BLaER1 (cell line): ENCODE measurements around the gene FUS.

Experiments used
- H3K27ac ChIP-seq: shearing (Covaris generic); formaldehyde crosslinking; 2 replicates; pipeline ENCODE4 v1.8.1; 2022
- H3K27me3 ChIP-seq: shearing (Covaris generic); formaldehyde crosslinking; 2 replicates; pipeline ENCODE4 v1.8.1; 2022
- H3K36me3 ChIP-seq: shearing (Covaris generic); formaldehyde crosslinking; 2 replicates; pipeline ENCODE4 v1.8.1; 2022
- H3K4me1 ChIP-seq: shearing (Covaris generic); formaldehyde crosslinking; 2 replicates; pipeline ENCODE4 v1.8.1; 2022
- H3K4me2 ChIP-seq: shearing (Covaris generic); formaldehyde crosslinking; 2 replicates; pipeline ENCODE4 v1.8.1; 2022
- H3K4me3 ChIP-seq: shearing (Covaris generic); formaldehyde crosslinking; 2 replicates; pipeline ENCODE4 v1.8.1; 2022
- H3K9ac ChIP-seq: shearing (Covaris generic); formaldehyde crosslinking; 2 replicates; pipeline ENCODE4 v1.8.1; 2022
- H3K9me3 ChIP-seq: shearing (Covaris generic); formaldehyde crosslinking; 2 replicates; pipeline ENCODE4 v1.8.1; 2022
- H4K20me1 ChIP-seq: shearing (Covaris generic); formaldehyde crosslinking; 2 replicates; pipeline ENCODE4 v1.8.1; 2022
- Cebpa-rat ChIP-seq: shearing (Covaris generic); IDR thresholded peaks from 2 replicates; pipeline ENCODE4 v1.8.1; 2022

FUS gene

GRCh38 chr16:31201582-31202413 is 21.9 kb downstream of the FUS start:
- H3K9me3 ChIP-seq: no peaks in the 10 kb centered on the region
- no peak for TF ChIP-seq Cebpa-rat
- peaks cover 49% of the 10 kb centered on the region for H4K20me1 ChIP-seq
- H3K36me3 ChIP-seq: peaks cover 35% of the 10 kb centered on the region
- H3K27me3 ChIP-seq: no peaks in the 10 kb centered on the region
- H3K4me1 ChIP-seq: peaks cover 70% of the 10 kb centered on the region
- peak overlapping the region; percentile 98 for H3K4me2 ChIP-seq
- H3K4me3 ChIP-seq: peak overlapping the region; percentile 92
- peak overlapping the region; percentile 89 for H3K27ac ChIP-seq
- peak overlapping the region; percentile 87 for H3K9ac ChIP-seq

GRCh38 chr16:31202414-31203375 is 22.8 kb downstream of the FUS start, which contains the start of gene PYCARD:
Gene PYCARD, minus strand, starts transcription at chr16:31202760. Its CDS starts 70 bp downstream, at chr16:31202690.
- peaks cover 40% of the 10 kb centered on the region for H4K20me1 ChIP-seq
- no peaks in the 10 kb centered on the region for H3K27me3 ChIP-seq
- peaks cover 27% of the 10 kb centered on the region for H3K36me3 ChIP-seq
- no peaks in the 10 kb centered on the region for H3K9me3 ChIP-seq
- H3K9ac ChIP-seq: peak within 1 kb of the TSS; percentile 87
- TF ChIP-seq Cebpa-rat: no peak
- peak within 1 kb of the TSS; percentile 92 for H3K4me3 ChIP-seq
- peak within 1 kb of the TSS; percentile 98 for H3K4me2 ChIP-seq
- H3K4me1 ChIP-seq: peaks cover 72% of the 10 kb centered on the region
- H3K27ac ChIP-seq: peak within 1 kb of the TSS; percentile 89

DNA sequence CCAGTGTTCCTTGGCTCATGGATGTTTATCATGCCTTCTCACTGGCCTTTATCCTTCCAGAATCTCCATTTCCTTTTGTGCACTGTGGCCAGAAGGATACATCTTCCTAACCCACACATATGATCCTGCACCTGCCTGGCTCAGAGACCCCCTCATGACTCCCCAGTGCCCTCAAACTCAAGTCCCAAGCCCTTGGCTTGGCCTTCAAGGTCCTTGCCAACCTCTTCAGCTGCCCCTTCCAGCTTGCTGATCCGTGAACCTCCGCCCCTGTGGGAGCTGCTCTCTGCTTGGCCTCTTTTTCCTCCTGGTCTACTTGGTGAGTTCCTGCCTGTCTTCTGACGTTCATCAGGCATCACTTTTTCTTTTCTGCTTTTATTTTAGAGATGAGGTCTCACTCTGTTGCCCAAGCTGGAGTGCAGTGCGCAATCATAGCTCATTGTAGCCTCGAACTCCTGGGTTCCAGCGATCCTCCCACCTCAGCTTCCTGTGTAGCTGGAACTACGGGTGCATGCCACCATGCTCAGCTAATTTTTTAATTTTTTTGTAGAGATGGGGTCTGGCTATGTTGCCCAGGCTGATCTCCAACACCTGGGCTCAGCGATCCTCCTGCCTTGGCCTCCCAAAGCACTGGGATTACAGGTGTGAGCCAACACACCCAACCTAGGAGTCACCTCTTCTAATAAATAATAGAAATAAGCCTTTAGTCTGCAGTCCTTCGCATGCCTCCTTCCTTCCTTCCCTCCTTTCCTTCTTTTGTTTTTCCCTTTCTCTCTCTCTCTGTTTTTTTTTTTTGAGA is 25.1 kb downstream of the FUS start:
- H3K36me3 ChIP-seq: peaks cover 3% of the 10 kb centered on the region; the same call in 1 of the 2 replicates
- H3K4me2 ChIP-seq: 0 out of 2 replicates have a peak overlapping the region, but pooled peaks have one; percentile 98
- H4K20me1 ChIP-seq: peaks cover 16% of the 10 kb centered on the region
- no peaks in the 10 kb centered on the region for H3K27me3 ChIP-seq
- no peak overlapping the region for H3K4me3 ChIP-seq
- H3K4me1 ChIP-seq: peaks cover 58% of the 10 kb centered on the region
- no peak overlapping the region for H3K9ac ChIP-seq
- no peak overlapping the region for H3K27ac ChIP-seq
- no peaks in the 10 kb centered on the region for H3K9me3 ChIP-seq
- TF ChIP-seq Cebpa-rat: no peak

DNA sequence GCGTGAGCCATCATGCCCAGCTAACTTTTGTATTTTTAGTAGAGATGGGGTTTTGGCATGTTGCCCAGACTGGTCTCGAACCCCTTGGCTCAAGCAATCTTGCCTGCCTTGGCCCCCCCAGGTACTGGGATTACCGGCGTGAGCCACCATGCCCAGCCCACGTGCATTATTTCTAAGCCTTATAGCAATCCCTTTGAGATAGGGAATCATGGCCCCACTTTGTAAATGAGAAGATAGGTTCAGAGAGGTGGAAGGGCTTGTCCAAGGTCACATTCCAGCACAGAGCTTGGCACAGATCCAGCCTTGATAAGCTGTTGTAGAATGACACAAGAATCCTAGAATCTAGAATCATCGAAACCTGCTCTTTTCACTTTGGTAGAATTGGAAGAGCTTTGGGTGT is 26.8 kb downstream of the FUS start:
- no peaks in the 10 kb centered on the region for H3K27me3 ChIP-seq
- H3K4me2 ChIP-seq: peak overlapping the region; percentile 13; the same call in 1 of the 2 replicates
- TF ChIP-seq Cebpa-rat: no peak
- H3K36me3 ChIP-seq: no peaks in the 10 kb centered on the region
- H3K9ac ChIP-seq: no peak overlapping the region
- H3K9me3 ChIP-seq: no peaks in the 10 kb centered on the region
- H4K20me1 ChIP-seq: no peaks in the 10 kb centered on the region
- peaks cover 46% of the 10 kb centered on the region for H3K4me1 ChIP-seq
- H3K27ac ChIP-seq: no peak overlapping the region
- no peak overlapping the region for H3K4me3 ChIP-seq

GRCh38 chr16:31213342-31213741 is 33.4 kb downstream of the FUS start:
- peak overlapping the region; percentile 91 for H3K4me2 ChIP-seq
- TF ChIP-seq Cebpa-rat: no peak
- peak overlapping the region; percentile 76 for H3K27ac ChIP-seq
- peak overlapping the region; percentile 64; the same call in 1 of the 2 replicates for H3K4me3 ChIP-seq
- peak overlapping the region; percentile 71 for H3K9ac ChIP-seq
- H3K4me1 ChIP-seq: peaks cover 52% of the 10 kb centered on the region
- H3K27me3 ChIP-seq: peaks cover 40% of the 10 kb centered on the region
- peaks cover 18% of the 10 kb centered on the region for H4K20me1 ChIP-seq
- no peaks in the 10 kb centered on the region for H3K9me3 ChIP-seq
- no peaks in the 10 kb centered on the region for H3K36me3 ChIP-seq

GRCh38 chr16:31213877-31214707 is 34.2 kb downstream of the FUS start, which contains the start of gene TRIM72:
Gene TRIM72, plus strand, starts transcription at chr16:31214119. Its CDS starts 620 bp downstream, at chr16:31214739.
- Histone ChIP-seq H3K4me1 (peaks cover 52% of the 10 kb centered on the region), H3K9ac (peak within 1 kb of the TSS; percentile 71), H3K36me3 (no peaks in the 10 kb centered on the region), H3K27me3 (peaks cover 40% of the 10 kb centered on the region), H3K4me3 (peak within 1 kb of the TSS; percentile 64), H3K4me2 (peak within 1 kb of the TSS; percentile 91), H3K9me3 (no peaks in the 10 kb centered on the region), H4K20me1 (peaks cover 18% of the 10 kb centered on the region), H3K27ac (peak within 1 kb of the TSS; percentile 76)
- no peak for TF ChIP-seq Cebpa-rat

GRCh38 chr16:31214708-31215286 is 34.9 kb downstream of the FUS start:
- Histone ChIP-seq H3K27ac (peak overlapping the region; percentile 76), H3K4me3 (peak overlapping the region; percentile 64), H3K27me3 (peaks cover 40% of the 10 kb centered on the region), H4K20me1 (peaks cover 18% of the 10 kb centered on the region), H3K4me1 (peaks cover 52% of the 10 kb centered on the region), H3K4me2 (peak overlapping the region; percentile 91), H3K36me3 (no peaks in the 10 kb centered on the region), H3K9ac (peak overlapping the region; percentile 71), H3K9me3 (no peaks in the 10 kb centered on the region)
- TF ChIP-seq Cebpa-rat: no peak
